Progenitor cell of endocrine pancreas (in vitro differentiated cells): ENCODE measurements around the gene FBXL20. TPM values are rescaled to one million over a fixed set of nuclear protein-coding genes. Genes with fewer than 3 reads are reported as not detected.
"Not testable (repeated sequence)": the region's sequence is repeated elsewhere in the genome, so short reads cannot be mapped to it uniquely, and the experiment has no call there.

ENCODE experiments used
- DNase-seq: peaks from one replicate; pipeline ENCODE4 v3.0.0; 2021; ENCODE audit warnings: low spot score; ENCODE audit not compliant: unreplicated experiment
- H3K27ac Mint-ChIP-seq: 2 replicates; pipeline ENCODE4 v1.8.0; 2021; ENCODE audit warnings: mild to moderate bottlenecking, moderate library complexity, mixed read lengths
- H3K27me3 Mint-ChIP-seq: 2 replicates; pipeline ENCODE4 v1.8.0; 2021; ENCODE audit warnings: mixed read lengths
- H3K36me3 Mint-ChIP-seq: 2 replicates; pipeline ENCODE4 v1.8.0; 2022; ENCODE audit warnings: mixed read lengths; ENCODE audit not compliant: insufficient read depth
- H3K4me1 Mint-ChIP-seq: 2 replicates; pipeline ENCODE4 v1.8.0; 2021; ENCODE audit warnings: low read depth, mixed read lengths
- H3K4me3 Mint-ChIP-seq: 2 replicates; pipeline ENCODE4 v1.8.0; 2021; ENCODE audit warnings: low read depth, mild to moderate bottlenecking, moderate library complexity, mixed read lengths
- H3K9me3 Mint-ChIP-seq: 2 replicates; pipeline ENCODE4 v1.8.0; 2021; ENCODE audit warnings: low read depth, mixed read lengths
- total RNA-seq: library from RNA; stranded (reverse); gene quantifications from 2 replicates; pipeline ENCODE4 v1.2.1, GENCODE V29; 2021
- TF ChIP-seq, protein P1 (sequence below): fragments of 200-600 bp; sonication (generic); IDR thresholded peaks from one replicate; pipeline ENCODE4 v1.5.0; 2021; ENCODE audit warnings: antibody characterized with exemption, mild to moderate bottlenecking; ENCODE audit not compliant: unreplicated experiment

Gene FBXL20
- total RNA-seq, 1 donor from 2014 or later, result 26.8 TPM

DNA sequence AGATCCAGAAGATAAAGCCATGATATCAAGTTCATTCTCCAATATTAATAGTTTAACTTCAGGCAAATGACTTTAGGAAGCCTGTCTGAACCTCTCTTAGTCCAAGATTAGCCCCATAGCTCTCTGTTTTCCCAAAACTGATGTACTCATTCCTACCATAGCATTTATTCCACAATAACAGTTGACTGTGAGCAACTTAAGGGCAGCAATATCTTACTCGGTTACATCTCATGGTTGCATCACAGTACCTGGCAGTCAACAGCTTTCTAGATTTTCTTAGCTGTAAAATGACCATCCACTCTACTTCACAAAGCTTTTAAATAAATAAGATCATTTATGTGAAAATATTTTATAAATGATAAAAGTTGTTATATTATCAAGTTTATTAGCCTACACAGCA is 117.5 kb downstream of the FBXL20 start:
- Mint-ChIP-seq H3K4me1 (peaks cover 17% of the 10 kb centered on the region), H3K27ac (no peak overlapping the region), H3K36me3 (peaks cover 1% of the 10 kb centered on the region), H3K9me3 (no peaks in the 10 kb centered on the region), H3K4me3 (no peak overlapping the region), H3K27me3 (no peaks in the 10 kb centered on the region)
- no peak for DNase-seq
- TF ChIP-seq, protein P1, sequence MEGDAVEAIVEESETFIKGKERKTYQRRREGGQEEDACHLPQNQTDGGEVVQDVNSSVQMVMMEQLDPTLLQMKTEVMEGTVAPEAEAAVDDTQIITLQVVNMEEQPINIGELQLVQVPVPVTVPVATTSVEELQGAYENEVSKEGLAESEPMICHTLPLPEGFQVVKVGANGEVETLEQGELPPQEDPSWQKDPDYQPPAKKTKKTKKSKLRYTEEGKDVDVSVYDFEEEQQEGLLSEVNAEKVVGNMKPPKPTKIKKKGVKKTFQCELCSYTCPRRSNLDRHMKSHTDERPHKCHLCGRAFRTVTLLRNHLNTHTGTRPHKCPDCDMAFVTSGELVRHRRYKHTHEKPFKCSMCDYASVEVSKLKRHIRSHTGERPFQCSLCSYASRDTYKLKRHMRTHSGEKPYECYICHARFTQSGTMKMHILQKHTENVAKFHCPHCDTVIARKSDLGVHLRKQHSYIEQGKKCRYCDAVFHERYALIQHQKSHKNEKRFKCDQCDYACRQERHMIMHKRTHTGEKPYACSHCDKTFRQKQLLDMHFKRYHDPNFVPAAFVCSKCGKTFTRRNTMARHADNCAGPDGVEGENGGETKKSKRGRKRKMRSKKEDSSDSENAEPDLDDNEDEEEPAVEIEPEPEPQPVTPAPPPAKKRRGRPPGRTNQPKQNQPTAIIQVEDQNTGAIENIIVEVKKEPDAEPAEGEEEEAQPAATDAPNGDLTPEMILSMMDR, result no peak

DNA sequence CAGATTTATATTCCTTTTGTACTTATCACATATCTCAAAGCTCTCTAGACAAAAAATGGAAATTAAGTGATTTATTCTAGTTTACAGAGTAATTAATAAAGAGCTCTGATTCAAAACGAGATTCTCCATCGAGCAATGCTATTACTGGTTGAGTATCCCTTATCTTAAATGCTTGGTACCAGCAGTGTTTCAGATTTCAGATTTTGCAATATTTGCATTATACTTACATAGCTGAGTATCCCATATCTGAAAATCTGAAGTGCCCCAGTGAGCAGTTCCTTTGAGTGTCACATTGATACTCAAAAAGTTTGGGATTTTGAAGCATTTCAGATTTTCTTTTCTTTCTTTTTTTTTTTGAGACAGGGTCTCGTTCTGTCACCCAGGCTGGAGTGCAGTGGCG is 118.3 kb downstream of the FBXL20 start:
- H3K4me3 Mint-ChIP-seq, result no peak overlapping the region
- H3K27me3 Mint-ChIP-seq, result no peaks in the 10 kb centered on the region
- TF ChIP-seq, protein P1, result no peak
- no peaks in the 10 kb centered on the region for H3K9me3 Mint-ChIP-seq
- peaks cover 3% of the 10 kb centered on the region for H3K36me3 Mint-ChIP-seq
- H3K4me1 Mint-ChIP-seq, result peaks cover 17% of the 10 kb centered on the region
- no peak for DNase-seq
- H3K27ac Mint-ChIP-seq, result no peak overlapping the region

DNA sequence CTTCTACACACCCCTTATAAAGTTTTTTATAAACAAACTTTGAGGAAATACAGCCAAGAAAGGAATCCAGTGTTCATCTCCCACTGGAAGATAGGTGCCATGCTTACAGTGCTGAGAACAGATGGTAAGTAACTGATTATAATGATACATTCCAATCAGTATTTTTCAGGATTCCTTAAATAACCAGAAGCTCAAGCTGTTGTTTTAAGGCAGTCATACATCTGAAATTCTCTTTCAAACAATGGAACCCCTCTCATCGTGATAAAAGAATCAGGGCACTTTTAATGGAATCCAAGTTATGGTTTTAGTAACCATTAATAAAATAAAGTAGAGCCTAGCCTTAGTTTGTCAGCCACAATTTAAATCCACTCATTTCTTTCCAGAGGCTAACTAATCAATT is 119.6 kb downstream of the FBXL20 start:
- TF ChIP-seq, protein P1, result no peak
- DNase-seq, result no peak
- Mint-ChIP-seq H3K9me3 (no peaks in the 10 kb centered on the region), H3K36me3 (peaks cover 5% of the 10 kb centered on the region), H3K27ac (no peak overlapping the region), H3K27me3 (no peaks in the 10 kb centered on the region), H3K4me1 (peaks cover 17% of the 10 kb centered on the region), H3K4me3 (no peak overlapping the region)

DNA sequence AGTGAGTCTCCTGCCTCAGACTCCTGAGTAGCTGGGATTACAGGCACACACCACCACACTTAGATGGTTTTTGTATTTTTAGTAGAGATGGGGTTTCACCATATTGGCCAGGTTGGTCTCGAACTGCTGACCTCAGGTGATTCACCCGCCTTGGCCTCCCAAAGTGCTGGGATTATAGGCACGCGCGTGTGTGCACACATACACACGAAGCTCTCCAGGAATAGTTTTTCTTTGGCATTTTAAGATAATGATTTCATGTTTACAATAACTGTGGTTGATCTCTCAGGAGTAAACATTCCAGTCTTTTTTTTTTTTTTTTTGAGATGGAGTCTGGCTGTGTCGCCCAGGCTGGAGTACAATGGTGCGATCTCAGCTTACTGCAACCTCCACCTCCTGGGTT is 123.2 kb downstream of the FBXL20 start:
- H3K27me3 Mint-ChIP-seq, H3K36me3 Mint-ChIP-seq, DNase-seq, H3K27ac Mint-ChIP-seq, H3K9me3 Mint-ChIP-seq, H3K4me3 Mint-ChIP-seq: not testable (repeated sequence)
- H3K4me1 Mint-ChIP-seq, result peaks cover 17% of the 10 kb centered on the region

DNA sequence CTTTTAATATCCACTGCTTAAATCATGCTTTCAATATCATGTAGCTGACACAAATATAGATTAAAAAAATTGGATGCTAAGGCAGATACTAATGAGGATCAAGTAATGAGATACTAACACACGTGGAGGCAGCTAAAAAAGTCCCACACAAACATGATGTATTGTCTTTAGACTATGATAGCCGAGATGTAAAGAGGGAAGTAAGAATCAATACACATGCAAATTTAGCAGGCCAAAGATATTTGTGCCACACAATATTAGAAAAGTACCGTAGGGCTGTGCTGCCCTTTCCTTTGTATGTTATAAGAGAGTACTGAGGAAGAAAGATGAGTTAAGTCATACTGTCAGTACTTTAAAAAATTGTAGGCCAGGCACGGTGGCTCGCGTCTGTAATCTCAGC is 124.3 kb downstream of the FBXL20 start:
- Mint-ChIP-seq H3K9me3 (no peaks in the 10 kb centered on the region), H3K27me3 (no peaks in the 10 kb centered on the region), H3K4me1 (peaks cover 14% of the 10 kb centered on the region), H3K36me3 (peaks cover 7% of the 10 kb centered on the region), H3K4me3 (no peak overlapping the region), H3K27ac (no peak overlapping the region)
- TF ChIP-seq, protein P1, result no peak
- no peak for DNase-seq

DNA sequence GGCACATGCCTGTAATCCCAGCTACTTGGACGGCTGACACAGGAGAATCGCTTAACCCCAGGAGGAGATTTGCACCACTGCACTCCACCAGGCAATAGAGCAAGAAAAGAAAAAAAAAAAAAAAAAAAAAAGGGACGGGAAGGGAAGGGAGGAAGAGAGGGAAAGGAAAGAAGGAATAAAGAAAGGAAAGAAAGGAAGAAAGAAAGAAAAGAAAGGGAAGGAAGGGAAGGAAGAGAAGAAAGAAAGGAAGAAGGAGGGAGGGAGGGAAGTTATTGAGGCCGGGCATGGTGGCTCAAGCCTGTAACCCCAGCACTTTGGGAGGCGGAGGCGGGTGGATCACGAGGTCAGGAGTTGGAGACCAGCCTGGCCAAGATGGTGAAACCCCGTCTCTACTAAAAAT is 125.3 kb downstream of the FBXL20 start:
- Mint-ChIP-seq H3K4me3 (no peak overlapping the region), H3K27ac (no peak overlapping the region), H3K27me3 (no peaks in the 10 kb centered on the region), H3K36me3 (peaks cover 9% of the 10 kb centered on the region), H3K4me1 (peaks cover 5% of the 10 kb centered on the region), H3K9me3 (no peaks in the 10 kb centered on the region)
- TF ChIP-seq, protein P1, result no peak
- DNase-seq, result no peak
